Measurements from ENCODE around the gene KATNB1. TPM values are rescaled to one million over a fixed set of nuclear protein-coding genes. Genes with fewer than 3 reads are reported as not detected.

Gene KATNB1
- total RNA-seq, 4 donors from 2014 or later, result 30.6 to 54.9 (median 41.1) TPM

DNA sequence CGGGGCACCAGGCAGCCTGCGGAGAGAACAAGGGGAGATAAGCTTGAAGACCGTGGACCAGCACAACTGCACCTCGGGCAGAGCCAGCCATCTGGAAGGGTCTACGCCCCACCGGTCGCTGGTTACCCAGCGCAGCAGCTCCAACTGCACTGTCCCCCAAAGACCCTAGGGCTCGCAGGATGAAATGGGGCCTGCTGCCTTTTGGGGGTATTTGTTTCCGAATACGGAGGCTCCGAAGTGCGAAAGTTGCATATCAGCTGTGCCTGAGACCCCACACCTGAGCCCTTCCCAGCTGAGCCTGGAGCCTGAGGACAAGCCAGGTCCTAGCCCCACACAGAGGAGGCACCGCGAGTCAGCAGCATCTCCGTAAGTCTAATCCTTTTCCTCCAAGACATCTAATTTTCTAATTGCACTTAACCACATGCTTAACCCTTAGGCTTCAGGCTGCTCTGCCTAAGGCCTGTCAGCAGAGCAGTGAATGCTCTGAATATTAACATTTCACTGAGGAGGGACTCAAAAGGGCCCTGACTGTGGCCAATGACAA, 62.8 kb downstream of the KATNB1 start:
- WGBS, 2 donors, result 67 to 74% methylated on average over 15 to 16 of the region's 16 CpGs
- no peak for DNase-seq (ENCODE audit: low spot score in 2 of 2)
- intact Hi-C loops (cut with DNase I; ENCODE audit: low total_unique reads), result no loop called here
- TF ChIP-seq, protein P1, sequence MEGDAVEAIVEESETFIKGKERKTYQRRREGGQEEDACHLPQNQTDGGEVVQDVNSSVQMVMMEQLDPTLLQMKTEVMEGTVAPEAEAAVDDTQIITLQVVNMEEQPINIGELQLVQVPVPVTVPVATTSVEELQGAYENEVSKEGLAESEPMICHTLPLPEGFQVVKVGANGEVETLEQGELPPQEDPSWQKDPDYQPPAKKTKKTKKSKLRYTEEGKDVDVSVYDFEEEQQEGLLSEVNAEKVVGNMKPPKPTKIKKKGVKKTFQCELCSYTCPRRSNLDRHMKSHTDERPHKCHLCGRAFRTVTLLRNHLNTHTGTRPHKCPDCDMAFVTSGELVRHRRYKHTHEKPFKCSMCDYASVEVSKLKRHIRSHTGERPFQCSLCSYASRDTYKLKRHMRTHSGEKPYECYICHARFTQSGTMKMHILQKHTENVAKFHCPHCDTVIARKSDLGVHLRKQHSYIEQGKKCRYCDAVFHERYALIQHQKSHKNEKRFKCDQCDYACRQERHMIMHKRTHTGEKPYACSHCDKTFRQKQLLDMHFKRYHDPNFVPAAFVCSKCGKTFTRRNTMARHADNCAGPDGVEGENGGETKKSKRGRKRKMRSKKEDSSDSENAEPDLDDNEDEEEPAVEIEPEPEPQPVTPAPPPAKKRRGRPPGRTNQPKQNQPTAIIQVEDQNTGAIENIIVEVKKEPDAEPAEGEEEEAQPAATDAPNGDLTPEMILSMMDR (IDR thresholded peaks at IDR 0.05), result no peak
- no peak for TF ChIP-seq POLR2A (IDR thresholded peaks at IDR 0.05)
- H3K4me3 ChIP-seq (ENCODE audit: low read depth, poor library complexity, severe bottlenecking), result no peak overlapping the region

- no peak overlapping the region for H3K4me3 ChIP-seq (ENCODE audit: low read depth, poor library complexity, severe bottlenecking)
- intact Hi-C loops (cut with DNase I; ENCODE audit: low total_unique reads), result no loop called here
- 74 to 76% methylated on average over 6 of the region's 6 CpGs for WGBS, 2 donors
- TF ChIP-seq, protein P1 (IDR thresholded peaks at IDR 0.05), result no peak
- TF ChIP-seq POLR2A (IDR thresholded peaks at IDR 0.05), result no peak
- no peak for DNase-seq (ENCODE audit: low spot score in 2 of 2)
Observed at GRCh38 chr16:57798953-57799599, 63.5 kb downstream of the KATNB1 start.

- intact Hi-C loops (cut with DNase I; ENCODE audit: low total_unique reads), result no loop called here
- 53 to 58% methylated on average over 4 of the region's 5 CpGs for WGBS, 2 donors
- no peak overlapping the region for H3K4me3 ChIP-seq (ENCODE audit: low read depth, poor library complexity, severe bottlenecking)
- TF ChIP-seq, protein P1 (IDR thresholded peaks at IDR 0.05), result no peak
- TF ChIP-seq POLR2A (IDR thresholded peaks at IDR 0.05), result no peak
- DNase-seq (ENCODE audit: low spot score in 2 of 2), result no peak
Observed at GRCh38 chr16:57799600-57800199, 64.1 kb downstream of the KATNB1 start.

DNA sequence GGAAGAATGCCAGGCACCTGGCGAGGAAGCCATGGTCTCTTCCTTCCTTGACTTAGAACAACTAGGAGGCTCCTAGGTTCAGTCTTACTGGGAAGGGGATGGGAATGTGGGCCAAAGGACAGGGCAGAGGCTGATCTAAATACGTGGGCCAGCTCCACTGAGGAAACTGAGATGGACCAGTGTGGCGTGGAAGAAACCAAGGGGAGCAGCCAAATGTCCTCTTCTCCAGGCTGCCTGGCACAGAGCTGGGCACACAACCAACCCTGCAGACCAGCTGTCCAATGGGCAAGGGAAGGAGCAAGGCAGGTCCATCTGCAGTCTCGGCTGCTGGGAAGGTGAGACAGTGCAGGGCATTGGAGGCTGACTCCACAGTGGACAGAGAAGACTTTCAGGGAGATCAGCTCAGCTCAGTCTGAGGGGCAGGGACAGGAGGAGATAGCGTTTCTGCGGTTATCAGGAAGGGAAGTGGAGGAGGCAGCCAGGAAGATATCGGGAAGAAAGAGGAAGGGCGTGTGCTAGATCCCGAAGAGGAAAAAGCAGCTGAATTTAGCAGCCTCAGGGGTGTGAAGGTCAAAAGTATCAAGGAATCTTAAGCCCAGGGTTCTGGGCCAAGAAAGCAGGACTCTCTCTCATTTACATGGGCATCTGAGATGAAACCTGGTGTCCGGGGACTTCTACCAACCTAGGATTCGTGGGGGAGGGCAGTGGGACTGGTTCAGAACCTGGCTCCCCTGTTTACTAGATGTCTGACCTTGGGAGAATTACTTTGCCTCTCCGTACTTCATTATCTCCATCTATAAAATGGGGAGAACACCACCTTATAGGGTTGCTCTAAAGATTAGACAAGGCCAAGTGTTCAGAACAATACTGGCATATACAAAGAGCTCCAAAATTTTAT, 64.9 kb downstream of the KATNB1 start:
- intact Hi-C loops (cut with DNase I; ENCODE audit: low total_unique reads), result no loop called here
- TF ChIP-seq, protein P1 (IDR thresholded peaks at IDR 0.05), result no peak
- no peak for TF ChIP-seq POLR2A (IDR thresholded peaks at IDR 0.05)
- no peak for DNase-seq (ENCODE audit: low spot score in 2 of 2)
- WGBS, 2 donors, result 39 to 43% methylated on average over 12 of the region's 12 CpGs
- H3K4me3 ChIP-seq (ENCODE audit: low read depth, poor library complexity, severe bottlenecking), result no peak overlapping the region

DNA sequence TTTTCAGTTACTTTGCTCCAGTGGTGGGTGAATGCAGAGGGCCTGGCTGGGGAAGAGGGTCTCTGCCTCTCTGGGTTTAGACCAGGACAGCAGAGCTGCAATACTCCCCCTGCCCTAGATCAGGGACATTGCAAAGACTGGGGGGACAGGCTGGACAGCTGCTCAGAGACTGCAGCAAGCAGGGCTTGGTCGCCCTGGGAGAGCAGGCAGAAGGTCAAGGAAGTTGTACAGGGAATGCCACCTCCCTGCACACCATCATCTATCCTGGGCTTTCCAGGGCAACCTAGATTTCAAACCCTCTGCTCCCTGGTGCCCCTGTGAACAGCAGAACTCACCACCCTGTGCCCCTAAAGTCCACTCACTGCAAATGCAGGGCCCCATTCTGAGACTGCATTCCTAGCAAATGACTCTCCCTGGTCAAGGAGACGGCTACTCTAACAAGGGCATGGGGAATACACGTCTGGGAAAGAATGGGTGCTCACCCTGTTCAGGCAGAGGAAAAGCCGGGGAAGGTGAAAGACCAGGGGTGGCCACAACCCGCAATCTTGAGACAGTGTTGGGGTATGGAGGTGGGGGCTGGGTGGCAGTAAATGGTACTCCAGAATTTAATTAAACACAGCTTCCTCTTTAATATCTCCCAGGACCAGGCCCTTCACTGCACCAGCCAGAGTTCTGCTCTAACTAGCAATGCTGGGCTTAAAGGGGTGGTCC, 65.7 kb downstream of the KATNB1 start:
- DNase-seq (ENCODE audit: low spot score in 2 of 2), result no peak
- intact Hi-C loops (cut with DNase I; ENCODE audit: low total_unique reads), result no loop called here
- no peak for TF ChIP-seq POLR2A (IDR thresholded peaks at IDR 0.05)
- TF ChIP-seq, protein P1 (IDR thresholded peaks at IDR 0.05), result no peak
- WGBS, 2 donors, result 36 to 40% methylated on average over 5 of the region's 5 CpGs
- H3K4me3 ChIP-seq (ENCODE audit: low read depth, poor library complexity, severe bottlenecking), result no peak overlapping the region

Measured in lower leg skin (tissue), 4 donors.